BJ (cell line): ENCODE measurements around the gene CCIN. TPM values are rescaled to one million over a fixed set of nuclear protein-coding genes. Genes with fewer than 3 reads are reported as not detected.
A peak's percentile ranks its signal among the peaks of the same experiment; 100 is the strongest.

Experiments used
- CTCF ChIA-PET: fragments of 350-600 bp; formaldehyde crosslinking; extraction: SDS; loops from one replicate; lab custom pipeline; 2021; ENCODE audit warnings: antibody characterized with exemption, inconsistent platforms; lab: Yijun Ruan, JAX
- POLR2A ChIA-PET: fragments of 300-600 bp; sonication (Branson Sonifier 250); formaldehyde crosslinking; extraction: SDS; loops from one replicate; lab custom pipeline; 2021; ENCODE audit warnings: antibody characterized with exemption; lab: Charles Lee
- DNase-seq: peaks from one replicate; pipeline ENCODE4 v3.0.0-alpha.2; 2011; ENCODE audit warnings: low read depth
- H3K27me3 ChIP-seq: 2 replicates; pipeline ENCODE4 v1.6.0; 2011; ENCODE audit warnings: low read length; ENCODE audit not compliant: control insufficient read depth, insufficient read depth
- H3K36me3 ChIP-seq: 2 replicates; pipeline ENCODE4 v1.5.1; 2011; ENCODE audit warnings: low read length; ENCODE audit not compliant: control insufficient read depth, insufficient read depth
- H3K4me3 ChIP-seq: 2 replicates; pipeline ENCODE4 v1.5.1; 2011; ENCODE audit warnings: low read depth, mild to moderate bottlenecking, control low read depth, low read length
- CTCF ChIP-seq: IDR thresholded peaks from 2 replicates; pipeline ENCODE4 v1.5.1; 2011; ENCODE audit warnings: low read depth, mild to moderate bottlenecking, control low read depth, inconsistent platforms, low read length, moderate library complexity; ENCODE audit not compliant: insufficient read depth
- polyA plus RNA-seq: library from polyadenylated mRNA; depleted of rRNA; stranded (reverse); fragments of >200 nt; gene quantifications from 2 replicates; pipeline ENCODE4 v1.2.3, GENCODE V29; 2011

Gene CCIN
- polyA plus RNA-seq, 1 experiment: 1.7 TPM

- Histone ChIP-seq H3K36me3 (no peaks in the 10 kb centered on the region), H3K4me3 (no peak overlapping the region), H3K27me3 (no peaks in the 10 kb centered on the region)
- no peak for TF ChIP-seq CTCF
- ChIA-PET CTCF (interaction anchor here (0.6 to 9.2 kb wide), 5 partner anchors 8 to 350 kb away, joined by 3 to 77 read pairs (median 3); no protein-coding TSS in a partner anchor), POLR2A (interaction anchor here (0.6 kb wide), 1 partner anchor 84 kb away, joined by 3 read pairs; no protein-coding TSS in a partner anchor)
- no peak for DNase-seq
Observed at GRCh38 chr9:36140086-36141084, 28.8 kb upstream of the CCIN start.

GRCh38 chr9:36141288-36141687, 27.9 kb upstream of the CCIN start:
- no peaks in the 10 kb centered on the region for H3K36me3 ChIP-seq
- H3K27me3 ChIP-seq: no peaks in the 10 kb centered on the region
- ChIA-PET CTCF (interaction anchor here (0.6 to 9.2 kb wide), 2 partner anchors 24 to 61 kb away, joined by 3 to 77 read pairs; no protein-coding TSS in a partner anchor), POLR2A (no interaction called here)
- DNase-seq: no peak
- TF ChIP-seq CTCF: peak; percentile 56
- no peak overlapping the region for H3K4me3 ChIP-seq

GRCh38 chr9:36141761-36142160, 27.4 kb upstream of the CCIN start:
- ChIA-PET CTCF (interaction anchor here (9.2 kb wide), 1 partner anchor 23 kb away, joined by 77 read pairs; no protein-coding TSS in a partner anchor), POLR2A (no interaction called here)
- no peak overlapping the region for H3K4me3 ChIP-seq
- H3K36me3 ChIP-seq: no peaks in the 10 kb centered on the region
- no peaks in the 10 kb centered on the region for H3K27me3 ChIP-seq
- DNase-seq: no peak
- TF ChIP-seq CTCF: no peak

- TF ChIP-seq CTCF: no peak
- Histone ChIP-seq H3K36me3 (no peaks in the 10 kb centered on the region), H3K27me3 (no peaks in the 10 kb centered on the region), H3K4me3 (no peak overlapping the region)
- ChIA-PET POLR2A (interaction anchor here (0.5 kb wide), 1 partner anchor 10 kb away, joined by 19 read pairs; no protein-coding TSS in a partner anchor), CTCF (interaction anchor here (9.2 kb wide), 1 partner anchor 22 kb away, joined by 77 read pairs; no protein-coding TSS in a partner anchor)
- no peak for DNase-seq
Observed at GRCh38 chr9:36142510-36143244, 26.5 kb upstream of the CCIN start.
